ENCODE results near the gene NUP93.
A peak's percentile ranks its signal among the peaks of the same experiment; 100 is the strongest.
"Not testable (repeated sequence)": the region's sequence is repeated elsewhere in the genome, so short reads cannot be mapped to it uniquely, and the experiment has no call there.

The NUP93 gene

DNA sequence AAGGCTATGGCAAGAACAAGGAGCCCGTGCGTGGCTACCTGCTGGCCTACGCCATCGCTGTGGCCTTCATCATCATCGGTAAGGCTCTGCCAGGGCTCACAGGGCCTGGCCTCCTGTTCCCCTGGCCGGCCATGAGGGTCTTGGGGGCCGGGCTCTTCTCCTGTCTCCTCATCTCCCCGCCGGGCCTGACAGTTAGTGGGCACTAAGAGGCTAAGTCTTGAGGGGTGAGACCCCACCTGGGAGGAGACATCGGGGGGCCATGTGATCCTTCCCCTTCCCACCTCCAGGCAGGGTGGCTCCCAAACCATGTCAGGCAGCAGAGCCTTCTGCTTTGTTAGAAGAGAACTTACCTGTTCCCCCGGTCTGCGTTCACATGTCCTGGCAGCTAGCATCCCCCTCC lies 150.2 kb downstream of the NUP93 start:
- H3K9me3 Mint-ChIP-seq: no peaks in the 10 kb centered on the region
- H3K27ac Mint-ChIP-seq: peak overlapping the region; percentile 48
- H3K4me3 Mint-ChIP-seq: no peak overlapping the region
- H3K4me1 Mint-ChIP-seq: peaks cover 3% of the 10 kb centered on the region
- no peaks in the 10 kb centered on the region for H3K27me3 Mint-ChIP-seq
- ATAC-seq: no peak
- no peaks in the 10 kb centered on the region for H3K36me3 Mint-ChIP-seq

DNA sequence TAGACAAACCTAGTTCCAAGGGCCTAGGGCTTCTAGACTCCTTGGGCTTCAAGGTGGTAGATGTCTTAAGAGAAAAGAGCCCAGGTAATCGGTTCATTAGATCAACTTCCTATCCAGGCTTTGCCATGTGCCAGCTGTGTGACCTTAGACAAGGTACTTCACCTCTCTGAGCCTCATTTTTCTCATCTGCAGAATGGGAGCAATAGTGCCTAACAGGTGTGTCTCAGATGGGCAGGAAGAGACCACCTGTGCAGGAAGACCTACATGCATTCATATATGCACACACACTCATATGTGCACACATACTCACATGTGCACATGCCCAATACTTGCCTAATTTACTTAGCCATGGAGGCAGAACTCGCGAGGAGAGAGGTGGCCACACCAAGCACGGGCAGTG lies 150.8 kb downstream of the NUP93 start:
- no peaks in the 10 kb centered on the region for H3K27me3 Mint-ChIP-seq
- no peaks in the 10 kb centered on the region for H3K9me3 Mint-ChIP-seq
- H3K4me3 Mint-ChIP-seq: no peak overlapping the region
- no peak for ATAC-seq
- H3K4me1 Mint-ChIP-seq: peaks cover under 1% of the 10 kb centered on the region
- H3K36me3 Mint-ChIP-seq: no peaks in the 10 kb centered on the region
- no peak overlapping the region for H3K27ac Mint-ChIP-seq

DNA sequence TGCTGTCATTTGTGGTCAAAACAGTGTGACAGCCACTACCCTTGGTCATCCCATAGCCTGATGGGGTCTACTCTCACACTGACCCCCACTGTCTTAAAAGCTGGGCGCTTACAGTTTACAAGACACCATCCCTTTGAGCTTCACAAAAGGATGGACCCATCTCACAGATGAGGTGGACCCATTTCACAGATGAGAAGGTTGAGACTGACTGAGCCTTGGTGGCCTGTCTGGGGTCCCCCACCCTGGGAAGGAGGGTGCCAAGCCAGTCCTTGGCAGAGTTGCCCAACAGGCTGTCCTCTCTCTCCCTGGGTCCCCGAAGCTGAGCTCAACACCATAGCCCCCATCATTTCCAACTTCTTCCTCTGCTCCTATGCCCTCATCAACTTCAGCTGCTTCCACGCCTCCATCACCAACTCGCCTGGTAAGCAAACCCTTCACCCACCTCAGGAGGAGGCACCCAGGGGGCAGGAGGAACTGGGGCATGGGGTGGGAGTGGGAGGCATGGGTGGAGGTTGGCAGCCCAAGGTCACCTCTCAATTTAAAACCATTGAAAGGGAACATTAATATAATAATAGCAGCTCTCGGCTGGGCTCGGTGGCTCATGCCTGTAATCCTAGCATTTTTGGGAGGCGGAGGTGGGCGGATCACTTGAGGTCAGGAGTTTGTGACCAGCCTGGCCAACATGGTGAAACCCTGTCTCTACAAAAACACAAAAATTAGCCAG lies 152.3 kb downstream of the NUP93 start:
- Mint-ChIP-seq H3K4me1 (peaks cover 7% of the 10 kb centered on the region), H3K27ac (no peak overlapping the region), H3K36me3 (no peaks in the 10 kb centered on the region), H3K4me3 (no peak overlapping the region), H3K9me3 (no peaks in the 10 kb centered on the region), H3K27me3 (no peaks in the 10 kb centered on the region)
- no peak for ATAC-seq

DNA sequence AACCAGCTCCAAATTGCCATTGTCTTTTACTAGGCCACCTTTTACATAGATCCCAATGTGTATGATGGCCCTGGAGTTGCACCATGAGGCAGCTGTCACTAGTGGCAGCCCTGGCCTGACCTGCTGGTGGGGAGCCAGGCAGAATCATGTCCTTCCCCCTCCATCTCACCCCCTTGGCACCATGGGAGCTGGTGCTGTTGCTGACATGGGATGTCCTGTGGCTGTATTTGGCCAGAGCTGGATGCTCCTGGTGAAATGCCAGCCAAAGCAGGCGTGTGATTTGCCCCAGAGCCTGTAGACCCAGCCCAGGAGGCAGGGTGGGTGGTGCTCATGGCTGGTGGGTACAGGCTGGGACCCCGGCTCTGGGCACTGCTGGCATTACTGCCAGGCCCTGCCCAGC lies 153.7 kb downstream of the NUP93 start:
- Mint-ChIP-seq H3K27ac (no peak overlapping the region), H3K27me3 (no peaks in the 10 kb centered on the region)
- ATAC-seq: no peak

DNA sequence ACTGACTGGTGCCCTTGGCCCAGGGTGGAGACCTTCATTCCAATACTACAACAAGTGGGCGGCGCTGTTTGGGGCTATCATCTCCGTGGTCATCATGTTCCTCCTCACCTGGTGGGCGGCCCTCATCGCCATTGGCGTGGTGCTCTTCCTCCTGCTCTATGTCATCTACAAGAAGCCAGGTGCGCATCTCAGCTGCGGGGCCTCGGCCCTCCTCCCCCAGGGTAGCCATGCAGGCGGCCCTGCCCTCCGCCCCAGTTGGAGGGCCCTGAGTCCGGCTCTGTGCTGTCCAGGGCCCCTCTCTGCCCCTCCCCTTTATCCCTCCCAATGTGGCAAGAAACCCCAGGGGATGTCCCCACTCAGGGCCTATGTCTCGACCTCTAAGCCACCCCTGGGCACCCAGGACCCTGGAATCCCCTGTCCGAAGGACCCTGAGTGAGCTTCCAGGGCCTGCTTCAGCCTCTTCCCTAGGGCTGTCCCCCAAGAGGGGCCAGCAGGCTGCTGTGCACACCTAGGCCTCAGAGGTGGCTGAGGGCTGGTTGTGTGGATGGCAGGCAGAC lies 154.2 kb downstream of the NUP93 start:
- Mint-ChIP-seq H3K27ac (peak overlapping the region; percentile 42), H3K9me3 (no peaks in the 10 kb centered on the region), H3K36me3 (no peaks in the 10 kb centered on the region), H3K27me3 (no peaks in the 10 kb centered on the region), H3K4me1 (peaks cover 22% of the 10 kb centered on the region), H3K4me3 (no peak overlapping the region)
- ATAC-seq: no peak

More for the DNA sequence above, 153.7 kb downstream of the NUP93 start:
- Mint-ChIP-seq H3K4me3 (no peak overlapping the region), H3K36me3 (no peaks in the 10 kb centered on the region), H3K9me3 (no peaks in the 10 kb centered on the region), H3K4me1 (peaks cover 17% of the 10 kb centered on the region)

DNA sequence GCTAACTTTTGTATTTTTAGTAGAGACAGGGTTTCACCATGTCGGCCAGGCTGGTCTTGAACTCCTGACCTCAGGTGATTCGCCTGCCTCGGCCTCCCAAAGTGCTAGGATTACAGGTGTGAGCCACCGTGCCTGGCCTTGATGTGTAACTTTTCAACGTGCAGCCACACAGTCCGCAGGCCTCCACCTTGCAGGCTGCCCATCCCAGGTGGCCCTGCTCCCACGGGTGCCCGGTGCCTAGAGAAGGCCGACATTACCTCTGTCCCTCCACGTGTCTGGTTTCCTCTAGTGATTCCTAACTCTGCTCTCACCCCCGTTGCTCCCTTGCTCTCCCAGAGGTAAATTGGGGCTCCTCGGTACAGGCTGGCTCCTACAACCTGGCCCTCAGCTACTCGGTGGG lies 155.0 kb downstream of the NUP93 start:
- ATAC-seq, H3K27me3 Mint-ChIP-seq, H3K4me3 Mint-ChIP-seq, H3K9me3 Mint-ChIP-seq, H3K36me3 Mint-ChIP-seq: not testable (repeated sequence)
- H3K4me1 Mint-ChIP-seq: peaks cover 31% of the 10 kb centered on the region
- H3K27ac Mint-ChIP-seq: peak overlapping the region; percentile 42

DNA sequence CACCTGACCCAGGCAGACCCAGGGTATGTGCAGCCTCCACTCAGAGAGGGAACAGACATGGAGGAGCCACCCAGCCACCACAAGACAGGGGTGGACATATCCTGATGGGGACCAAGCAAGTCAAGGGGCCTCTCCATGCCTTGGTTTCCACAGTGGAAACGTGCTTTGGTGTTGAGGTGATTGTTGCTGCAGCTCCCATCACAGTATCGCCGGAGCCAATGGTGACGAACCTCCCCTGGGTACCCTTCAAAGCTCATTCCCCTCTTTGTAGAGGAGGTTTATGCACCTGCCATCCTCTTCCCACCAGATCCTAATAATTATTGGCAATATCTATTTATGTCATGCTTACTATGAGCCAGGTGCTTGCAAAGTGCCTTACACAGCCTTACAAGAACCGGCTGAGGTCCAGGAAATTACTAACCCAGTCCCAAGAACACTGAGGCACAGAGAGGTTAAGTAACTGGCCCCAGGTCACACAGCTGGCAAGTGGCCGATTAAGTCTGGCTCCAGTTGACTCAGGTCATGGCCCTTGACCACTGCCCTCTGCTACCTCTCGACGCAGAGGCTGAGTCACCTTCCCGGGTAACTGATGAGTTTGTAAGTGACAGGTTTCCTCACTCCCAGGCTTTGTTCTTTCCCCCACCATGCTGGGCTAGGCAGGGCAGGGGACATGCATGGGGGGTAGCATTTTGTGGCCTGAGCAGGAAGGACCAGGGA lies 155.7 kb downstream of the NUP93 start:
- Mint-ChIP-seq H3K27ac (peak overlapping the region; percentile 64), H3K27me3 (no peaks in the 10 kb centered on the region), H3K4me1 (peaks cover 31% of the 10 kb centered on the region), H3K36me3 (peaks cover 2% of the 10 kb centered on the region), H3K4me3 (no peak overlapping the region), H3K9me3 (no peaks in the 10 kb centered on the region)
- no peak for ATAC-seq

DNA sequence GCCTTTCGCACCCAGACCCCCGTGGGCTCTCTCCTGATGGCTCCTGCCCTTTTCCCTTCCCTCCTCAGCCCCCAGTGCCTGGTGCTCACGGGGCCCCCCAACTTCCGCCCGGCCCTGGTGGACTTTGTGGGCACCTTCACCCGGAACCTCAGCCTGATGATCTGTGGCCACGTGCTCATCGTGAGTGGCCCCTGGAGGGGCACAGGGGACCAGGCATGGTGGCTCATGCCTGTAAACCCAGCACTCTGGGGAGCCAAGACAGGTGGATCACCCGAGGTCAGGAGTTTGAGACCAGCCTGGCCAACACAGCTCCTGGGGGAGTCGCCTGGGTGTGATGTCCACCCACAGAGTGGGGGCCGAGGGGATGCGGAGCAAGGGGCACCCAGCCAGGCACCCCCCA lies 156.4 kb downstream of the NUP93 start:
- H3K4me3 Mint-ChIP-seq: no peak overlapping the region
- H3K27ac Mint-ChIP-seq: peak overlapping the region; percentile 64
- no peaks in the 10 kb centered on the region for H3K27me3 Mint-ChIP-seq
- peaks cover 36% of the 10 kb centered on the region for H3K4me1 Mint-ChIP-seq
- H3K9me3 Mint-ChIP-seq: no peaks in the 10 kb centered on the region
- H3K36me3 Mint-ChIP-seq: peaks cover 6% of the 10 kb centered on the region
- no peak for ATAC-seq

DNA sequence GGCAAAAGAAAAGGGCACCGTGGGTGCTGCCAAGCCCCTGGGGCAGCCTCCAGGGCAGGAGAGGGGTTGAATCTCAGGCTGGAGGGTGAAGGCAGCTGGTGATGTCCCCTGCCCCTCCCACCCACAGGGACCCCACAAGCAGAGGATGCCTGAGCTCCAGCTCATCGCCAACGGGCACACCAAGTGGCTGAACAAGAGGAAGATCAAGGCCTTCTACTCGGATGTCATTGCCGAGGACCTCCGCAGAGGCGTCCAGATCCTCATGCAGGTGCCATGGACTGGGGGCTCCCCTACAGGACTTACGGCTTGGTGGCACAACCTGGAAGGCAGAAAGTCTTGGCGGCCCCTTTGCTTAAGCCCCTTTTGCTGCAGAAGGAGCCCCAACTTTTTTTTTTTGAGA lies 156.9 kb downstream of the NUP93 start:
- Mint-ChIP-seq H3K27me3 (no peaks in the 10 kb centered on the region), H3K27ac (no peak overlapping the region)
- ATAC-seq: no peak

DNA sequence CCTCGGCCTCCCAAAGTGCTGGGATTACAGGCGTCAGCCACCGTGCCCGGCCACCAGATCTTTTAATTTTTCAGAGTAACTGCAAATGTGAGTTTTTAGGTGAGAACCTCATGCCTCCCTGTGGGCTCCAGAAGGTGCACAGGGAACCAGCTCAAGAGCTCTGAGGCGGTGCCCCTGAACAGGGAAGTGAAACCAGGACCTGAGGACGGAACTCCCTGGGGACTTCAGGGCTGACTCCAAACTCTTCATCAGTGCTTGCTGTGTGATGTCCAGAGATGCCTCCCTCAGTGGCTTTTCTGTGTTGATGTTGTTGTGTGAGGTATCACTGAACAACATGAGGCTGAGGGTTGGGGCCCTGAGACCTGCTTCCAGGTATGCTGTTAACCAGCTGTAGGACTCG lies 158.9 kb downstream of the NUP93 start:
- ATAC-seq: peak; percentile 94
- Mint-ChIP-seq H3K27me3 (no peaks in the 10 kb centered on the region), H3K9me3 (no peaks in the 10 kb centered on the region), H3K27ac (peak overlapping the region; percentile 81), H3K4me3 (peak overlapping the region; percentile 30), H3K36me3 (peaks cover 6% of the 10 kb centered on the region), H3K4me1 (peaks cover 47% of the 10 kb centered on the region)

More for the DNA sequence above, 156.9 kb downstream of the NUP93 start:
- Mint-ChIP-seq H3K4me3 (no peak overlapping the region), H3K4me1 (peaks cover 41% of the 10 kb centered on the region), H3K36me3 (peaks cover 6% of the 10 kb centered on the region), H3K9me3 (no peaks in the 10 kb centered on the region)

DNA sequence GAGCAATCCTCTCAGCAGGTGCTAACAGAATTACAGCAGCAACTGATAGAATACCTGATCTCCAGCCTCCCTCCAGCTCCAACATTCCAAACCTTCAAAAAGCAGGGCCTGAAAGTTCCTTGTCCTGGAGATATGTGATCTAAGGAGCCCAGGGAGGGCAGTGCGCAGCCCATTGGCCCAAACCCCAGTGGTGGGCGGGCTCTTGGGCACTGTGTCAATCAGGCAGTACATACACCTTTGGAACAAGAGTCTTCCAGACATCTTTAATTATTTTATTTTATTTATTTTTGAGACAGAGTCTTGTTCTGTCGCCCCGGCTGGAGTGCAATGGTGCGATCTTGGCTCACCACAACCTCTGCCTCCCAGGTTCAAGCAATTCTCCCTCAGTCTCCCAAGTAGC lies 159.3 kb downstream of the NUP93 start:
- peaks cover 6% of the 10 kb centered on the region for H3K36me3 Mint-ChIP-seq

DNA sequence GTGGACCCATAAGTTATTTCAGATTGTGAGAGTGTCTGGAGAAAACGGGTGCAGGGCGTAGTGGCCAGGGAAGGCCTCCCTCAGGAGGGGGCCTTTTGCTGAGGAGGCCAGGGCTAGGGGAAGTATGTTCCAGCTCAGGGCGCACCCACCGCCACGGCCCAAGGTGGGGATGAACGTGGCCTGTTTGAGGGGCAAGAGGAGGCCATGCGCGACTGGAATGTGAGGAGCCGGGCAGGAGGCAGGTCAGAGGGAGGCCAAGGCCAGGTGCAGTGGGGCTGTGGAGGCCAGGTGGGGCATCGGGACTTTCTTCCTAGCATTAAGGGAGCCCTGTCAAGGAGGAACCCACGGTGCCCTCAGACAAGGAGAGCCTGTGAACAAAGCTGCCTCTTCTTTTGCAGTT lies 161.8 kb downstream of the NUP93 start:
- ATAC-seq: no peak
- Mint-ChIP-seq H3K27me3 (no peaks in the 10 kb centered on the region), H3K9me3 (no peaks in the 10 kb centered on the region), H3K36me3 (peaks cover 7% of the 10 kb centered on the region), H3K4me1 (peaks cover 41% of the 10 kb centered on the region), H3K4me3 (no peak overlapping the region), H3K27ac (peak overlapping the region; percentile 70)

More for the DNA sequence above, 159.3 kb downstream of the NUP93 start:
- peak; percentile 49 for ATAC-seq
- H3K9me3 Mint-ChIP-seq: no peaks in the 10 kb centered on the region
- H3K4me3 Mint-ChIP-seq: peak overlapping the region; percentile 30
- peak overlapping the region; percentile 81 for H3K27ac Mint-ChIP-seq
- H3K27me3 Mint-ChIP-seq: no peaks in the 10 kb centered on the region
- peaks cover 47% of the 10 kb centered on the region for H3K4me1 Mint-ChIP-seq

DNA sequence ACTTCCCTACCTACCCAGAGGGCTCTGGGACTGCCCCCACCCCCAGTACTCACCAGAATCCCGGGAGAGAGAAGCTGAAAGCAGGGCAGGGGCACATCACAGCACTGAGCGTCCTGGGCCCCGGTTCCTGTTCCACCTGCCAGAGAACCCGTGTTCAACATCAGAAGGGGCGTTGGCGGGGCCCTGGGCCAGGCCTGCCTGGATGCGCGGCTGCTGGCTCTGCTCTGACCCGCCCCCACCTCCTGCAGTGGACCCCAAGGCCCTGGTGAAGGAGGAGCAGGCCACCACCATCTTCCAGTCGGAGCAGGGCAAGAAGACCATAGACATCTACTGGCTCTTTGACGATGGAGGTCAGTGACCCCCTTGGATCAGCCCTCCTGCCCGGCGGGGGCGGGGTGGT lies 162.8 kb downstream of the NUP93 start:
- no peak for ATAC-seq
- no peaks in the 10 kb centered on the region for H3K27me3 Mint-ChIP-seq
- no peak overlapping the region for H3K4me3 Mint-ChIP-seq
- no peaks in the 10 kb centered on the region for H3K9me3 Mint-ChIP-seq
- H3K36me3 Mint-ChIP-seq: peaks cover 12% of the 10 kb centered on the region
- H3K4me1 Mint-ChIP-seq: peaks cover 49% of the 10 kb centered on the region
- peak overlapping the region; percentile 70 for H3K27ac Mint-ChIP-seq

DNA sequence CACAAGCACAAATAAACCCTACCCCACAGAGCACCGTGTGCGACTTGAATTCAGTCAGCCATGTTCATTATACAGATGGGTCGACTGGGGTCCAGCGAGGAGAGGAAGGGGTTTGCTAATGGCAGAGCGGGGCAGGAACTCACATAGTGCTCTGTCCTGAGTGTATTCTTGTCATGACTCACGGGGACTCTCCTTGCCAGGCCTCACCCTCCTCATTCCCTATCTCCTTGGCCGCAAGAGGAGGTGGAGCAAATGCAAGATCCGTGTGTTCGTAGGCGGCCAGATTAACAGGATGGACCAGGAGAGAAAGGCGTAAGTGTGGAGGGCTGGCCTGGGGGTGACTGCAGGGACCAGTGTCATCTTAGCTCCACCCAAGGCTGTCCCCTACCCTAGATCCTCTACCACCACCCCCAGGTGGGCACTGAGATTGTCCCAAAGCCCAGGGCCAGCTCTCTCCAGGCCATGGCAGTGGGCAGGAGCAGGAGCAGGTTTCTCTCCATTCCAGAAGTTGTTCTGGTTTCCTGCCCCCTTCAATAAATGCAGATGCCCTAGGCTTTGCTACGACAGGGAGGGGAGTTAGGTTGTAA lies 164.5 kb downstream of the NUP93 start:
- H3K4me1 Mint-ChIP-seq: peaks cover 49% of the 10 kb centered on the region
- ATAC-seq: no peak
- H3K36me3 Mint-ChIP-seq: peaks cover 13% of the 10 kb centered on the region
- no peak overlapping the region for H3K27ac Mint-ChIP-seq
- H3K4me3 Mint-ChIP-seq: no peak overlapping the region
- no peaks in the 10 kb centered on the region for H3K9me3 Mint-ChIP-seq
- H3K27me3 Mint-ChIP-seq: no peaks in the 10 kb centered on the region

DNA sequence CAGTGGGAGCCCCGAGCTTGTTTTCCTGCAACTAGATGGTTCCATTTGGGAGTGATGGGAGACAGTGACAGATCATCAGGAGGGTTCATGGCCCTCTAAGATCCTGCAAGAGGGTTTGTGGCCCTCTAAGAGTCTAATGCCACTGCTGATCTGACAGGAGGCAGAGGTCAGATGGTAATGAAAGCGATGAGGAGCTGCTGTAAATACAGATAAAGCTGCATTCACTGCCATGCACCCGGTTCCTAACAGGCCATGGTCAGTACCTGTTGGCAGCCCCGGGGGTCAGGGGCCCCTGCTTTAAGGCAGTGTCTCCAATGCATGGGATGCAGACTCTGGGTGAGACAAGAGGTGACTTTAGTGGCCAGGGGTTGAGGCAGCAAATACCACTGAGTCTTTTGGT lies 165.9 kb downstream of the NUP93 start:
- H3K4me3 Mint-ChIP-seq: no peak overlapping the region
- peaks cover 21% of the 10 kb centered on the region for H3K36me3 Mint-ChIP-seq
- H3K27ac Mint-ChIP-seq: no peak overlapping the region
- peaks cover 56% of the 10 kb centered on the region for H3K4me1 Mint-ChIP-seq
- no peaks in the 10 kb centered on the region for H3K27me3 Mint-ChIP-seq
- ATAC-seq: no peak
- H3K9me3 Mint-ChIP-seq: no peaks in the 10 kb centered on the region

Measured in stimulated activated memory B cell treated with anti-CD40 and anti-IgM and Interleukin-4, amounts not matched to agents 10 μg/mL and 1 μg/mL and 100 μg/mL, for 72 hours (primary cell).